H1 (cell line): ENCODE data around the gene NEK11. TPM values are rescaled to one million over a fixed set of nuclear protein-coding genes. Genes with fewer than 3 reads are reported as not detected.

Experiments
- CTCF ChIA-PET: fragments of 300-600 bp; sonication (Branson Sonifier 250); formaldehyde crosslinking; loops from one replicate; lab custom pipeline; 2021; ENCODE audit not compliant: partially characterized antibody; lab: Charles Lee
- POLR2A ChIA-PET: fragments of 300-600 bp; sonication (Branson Sonifier 250); formaldehyde crosslinking; loops from one replicate; lab custom pipeline; 2021; ENCODE audit warnings: inconsistent platforms; ENCODE audit not compliant: partially characterized antibody; lab: Charles Lee
- DNase-seq, 2 experiments: peaks; one replicate each; pipeline versions ENCODE4 v3.0.0 to v3.0.0-alpha.2; 2010 to 2022; ENCODE audit warnings: low spot score in 2 of 2, low read depth in 1 of 2, mixed read lengths in 1 of 2
- FAIRE-seq: peaks from 2 replicates; lab custom pipeline; 2011; peaks lifted over from hg19 to GRCh38; lab: Jason Lieb, UNC
- H2AFZ ChIP-seq: 2 replicates; pipeline ENCODE4 v1.8.1; 2012; ENCODE audit warnings: low read length, inconsistent platforms
- H2AK5ac ChIP-seq: 2 replicates; pipeline ENCODE4 v1.6.1; 2013; ENCODE audit warnings: low read depth, low read length
- H2BK120ac ChIP-seq: replicated peaks from 2 replicates; pipeline ENCODE3; 2013; ENCODE audit warnings: low read depth, low read length, inconsistent platforms
- H2BK12ac ChIP-seq: 2 replicates; pipeline ENCODE4 v1.6.1; 2013; ENCODE audit warnings: low read depth, low read length
- H2BK15ac ChIP-seq: 2 replicates; pipeline ENCODE4 v1.6.1; 2013; ENCODE audit warnings: low read length
- H2BK20ac ChIP-seq: 2 replicates; pipeline ENCODE4 v1.6.1; 2013; ENCODE audit warnings: low read length
- H2BK5ac ChIP-seq: 2 replicates; pipeline ENCODE4 v1.6.1; 2013; ENCODE audit warnings: low read depth, low read length
- H3K14ac ChIP-seq: 2 replicates; pipeline ENCODE4 v1.6.1; 2013; ENCODE audit warnings: inconsistent platforms; ENCODE audit not compliant: insufficient read length
- H3K18ac ChIP-seq: 2 replicates; pipeline ENCODE4 v1.6.1; 2013; ENCODE audit warnings: low read length; ENCODE audit errors: extremely low read depth
- H3K23ac ChIP-seq: 2 replicates; pipeline ENCODE4 v1.6.1; 2013; ENCODE audit warnings: inconsistent platforms; ENCODE audit not compliant: insufficient read length
- H3K23me2 ChIP-seq: 2 replicates; pipeline ENCODE4 v1.6.1; 2013; ENCODE audit warnings: low read depth, low read length
- H3K27ac ChIP-seq: 2 replicates; pipeline ENCODE4 v1.6.1; 2011; ENCODE audit warnings: low read depth, low read length, inconsistent platforms
- H3K27me3 ChIP-seq, 4 experiments: replicated peaks in 1 of 4; 1 replicate in 1 of 4; 2 replicates in 3 of 4; pipeline versions ENCODE4 v1.6.1 to v1.8.1; 2011 to 2013; ENCODE audit warnings: low read length in 3 of 4, mild to moderate bottlenecking in 3 of 4, inconsistent platforms in 2 of 4, mixed read lengths in 2 of 4, moderate library complexity in 1 of 4; ENCODE audit not compliant: control insufficient read depth in 3 of 4, insufficient read depth in 3 of 4; ENCODE audit errors: extremely low read depth in 1 of 4
- H3K36me3 ChIP-seq, 4 experiments: 2 replicates each; pipeline versions ENCODE4 v1.6.1 to v1.8.1; 2011 to 2013; ENCODE audit warnings: mild to moderate bottlenecking in 4 of 4, low read length in 3 of 4, moderate library complexity in 2 of 4, control low read depth in 1 of 4, inconsistent platforms in 1 of 4; ENCODE audit not compliant: insufficient read depth in 4 of 4, control insufficient read depth in 2 of 4
- H3K4ac ChIP-seq: replicated peaks from 2 replicates; pipeline ENCODE3; 2013; ENCODE audit warnings: low read length, low read depth, mixed read lengths, inconsistent platforms; ENCODE audit not compliant: insufficient read length
- H3K4me1 ChIP-seq, 4 experiments: replicated peaks in 1 of 4; 1 replicate in 1 of 4; 2 replicates in 3 of 4; pipeline versions ENCODE4 v1.6.1 to v1.8.1; 2011 to 2013; ENCODE audit warnings: low read length in 3 of 4, inconsistent platforms in 2 of 4, mixed read lengths in 1 of 4; ENCODE audit not compliant: insufficient read depth in 4 of 4, control insufficient read depth in 3 of 4
- H3K4me2 ChIP-seq, 2 experiments: 2 replicates each; pipeline versions ENCODE4 v1.6.1 to v1.8.1; 2011 to 2013; ENCODE audit warnings: low read depth in 2 of 2, low read length in 2 of 2, control low read depth in 1 of 2, inconsistent platforms in 1 of 2, mild to moderate bottlenecking in 1 of 2; ENCODE audit not compliant: insufficient read depth in 1 of 2
- H3K4me3 ChIP-seq, 4 experiments: fragments of 200-600, 300-600 bp in 1 of 4; sonication (generic), shearing (Covaris generic), sonication (Bioruptor Twin) in 1 of 4; 2 replicates each; pipeline versions ENCODE4 v1.5.1 to v1.8.1; 2011 to 2016; ENCODE audit warnings: low read length in 4 of 4, low read depth in 3 of 4, control low read depth in 2 of 4, inconsistent platforms in 2 of 4, mild to moderate bottlenecking in 2 of 4, mixed read lengths in 1 of 4, moderate library complexity in 1 of 4; ENCODE audit not compliant: insufficient read depth in 2 of 4; ENCODE audit errors: extremely low read depth in 1 of 4
- H3K56ac ChIP-seq: replicated peaks from 2 replicates; pipeline ENCODE3; 2013; ENCODE audit warnings: low read depth, mild to moderate bottlenecking, mixed read lengths, low read length, inconsistent platforms; ENCODE audit not compliant: insufficient read length
- H3K79me1 ChIP-seq: 2 replicates; pipeline ENCODE4 v1.6.1; 2013; ENCODE audit warnings: low read depth, low read length, control low read depth
- H3K79me2 ChIP-seq, 2 experiments: 2 replicates each; pipeline versions ENCODE4 v1.6.1 to v1.8.1; 2012 to 2013; ENCODE audit warnings: low read length in 2 of 2, mild to moderate bottlenecking in 2 of 2, inconsistent platforms in 1 of 2; ENCODE audit not compliant: insufficient read depth in 2 of 2, control insufficient read depth in 1 of 2
- H3K9ac ChIP-seq, 4 experiments: replicated peaks in 1 of 4; 1 replicate in 1 of 4; 2 replicates in 3 of 4; pipeline versions ENCODE4 v1.6.1 to v1.8.1; 2011 to 2013; ENCODE audit warnings: low read depth in 3 of 4, low read length in 3 of 4, control low read depth in 2 of 4, mild to moderate bottlenecking in 2 of 4, moderate library complexity in 2 of 4, inconsistent platforms in 1 of 4; ENCODE audit errors: extremely low read depth in 1 of 4
- H3K9me3 ChIP-seq, 2 experiments: 2 replicates each; pipeline versions ENCODE4 v1.6.1 to v1.8.1; 2012 to 2013; ENCODE audit warnings: mild to moderate bottlenecking in 2 of 2, moderate library complexity in 2 of 2, control low read depth in 1 of 2, inconsistent platforms in 1 of 2, low read depth in 1 of 2, low read length in 1 of 2, mixed read lengths in 1 of 2; ENCODE audit not compliant: insufficient read depth in 2 of 2
- H4K20me1 ChIP-seq, 2 experiments: replicated peaks in 1 of 2; 2 replicates each; pipeline versions ENCODE3 to v1.8.1; 2011 to 2013; ENCODE audit warnings: inconsistent platforms in 2 of 2, low read length in 2 of 2, mild to moderate bottlenecking in 1 of 2; ENCODE audit not compliant: insufficient read depth in 2 of 2, control insufficient read depth in 1 of 2
- H4K5ac ChIP-seq: 2 replicates; pipeline ENCODE4 v1.6.1; 2013; ENCODE audit warnings: low read length, low read depth, mixed read lengths, inconsistent platforms; ENCODE audit not compliant: insufficient read length
- H4K8ac ChIP-seq: 2 replicates; pipeline ENCODE4 v1.8.0; 2013; ENCODE audit warnings: mild to moderate bottlenecking, moderate library complexity, low read length, inconsistent platforms; ENCODE audit not compliant: insufficient read depth; ENCODE audit errors: extremely low read depth
- H4K91ac ChIP-seq: replicated peaks from 2 replicates; pipeline ENCODE3; 2013; ENCODE audit warnings: low read length, mixed read lengths, inconsistent platforms; ENCODE audit not compliant: insufficient read length
- ASH2L ChIP-seq: fragments of 200-600, 300-600 bp; sonication (generic); IDR thresholded peaks from one replicate; pipeline ENCODE4 v1.7.1; 2017; ENCODE audit warnings: low read length
- BCL11A ChIP-seq, 2 experiments: IDR thresholded peaks; one replicate each; pipeline ENCODE4 v1.6.1; 2011; ENCODE audit warnings: low read depth in 2 of 2, low read length in 2 of 2, mild to moderate bottlenecking in 2 of 2
- BRCA1 ChIP-seq: IDR thresholded peaks from 2 replicates; pipeline ENCODE4 v1.6.1; 2012; ENCODE audit warnings: low read depth, low read length, improper control_type of control experiment
- EGR1 ChIP-seq: IDR thresholded peaks from 2 replicates; pipeline ENCODE4 v1.6.1; 2011; ENCODE audit warnings: low read depth, low read length, borderline replicate concordance
- POLR2A ChIP-seq, 2 experiments: IDR thresholded peaks; 1 replicate in 1 of 2; 2 replicates in 1 of 2; pipeline ENCODE4 v1.6.1; 2011; ENCODE audit warnings: low read depth in 2 of 2, low read length in 2 of 2, mild to moderate bottlenecking in 2 of 2; ENCODE audit errors: control extremely low read depth in 1 of 2
- POU5F1 ChIP-seq: IDR thresholded peaks from 2 replicates; pipeline ENCODE4 v1.6.1; 2011; ENCODE audit warnings: low read depth, mild to moderate bottlenecking, low read length, moderate library complexity
- RNF2 ChIP-seq: fragments of 200-900, 300-1000 bp; sonication (generic); IDR thresholded peaks from 2 replicates; pipeline ENCODE4 v1.7.1; 2016; ENCODE audit warnings: borderline replicate concordance, low read depth, mild to moderate bottlenecking, antibody characterized with exemption, low read length; ENCODE audit not compliant: poor library complexity, severe bottlenecking; ENCODE audit errors: missing control alignments
- ZNF274 ChIP-seq: IDR thresholded peaks from 2 replicates; pipeline ENCODE4 v1.7.0; 2012; ENCODE audit warnings: low read length, borderline replicate concordance; ENCODE audit errors: extremely low read depth
- WGBS, 2 experiments: shearing (Covaris generic) in 1 of 2; methylation state at CpG; one replicate each; pipeline versions ENCODE4 v1.1.6 to v1.1.7; 2013 to 2015; ENCODE audit warnings: low lambda C conversion rate in 2 of 2, mixed read lengths in 2 of 2, inconsistent platforms in 1 of 2, low coverage in 1 of 2, missing lambda C conversion rate in 1 of 2; ENCODE audit not compliant: insufficient replicate concordance in 2 of 2, insufficient coverage in 1 of 2, insufficient read length in 1 of 2; ENCODE audit errors: extremely low coverage in 1 of 2, missing lambda C conversion rate in 1 of 2; 5-methylcytosine and 5-hydroxymethylcytosine counted together
- polyA plus RNA-seq, 7 experiments: library from polyadenylated mRNA; depleted of rRNA in 3 of 7; stranded (reverse) in 5 of 7; unstranded in 2 of 7; fragments of >200 nt in 5 of 7; fragments of 200-250 nt in 2 of 7; gene quantifications; 1 replicate in 5 of 7; 2 replicates in 1 of 7; 4 replicates in 1 of 7; pipeline versions ENCODE4 v1.2.1 to v1.2.3, GENCODE V29; 2011 to 2013; ENCODE audit warnings: missing spikeins in 2 of 7, mixed read lengths in 2 of 7
- total RNA-seq: library from RNA; stranded (reverse); fragmentation: NEBNext Ultra II Directional; extraction: Animal tissue kit (Norgen Biotek cat#: 25700); gene quantifications from 2 replicates; pipeline ENCODE4 v1.2.1, GENCODE V29; 2021

Gene NEK11
- total and polyA plus RNA-seq, 2 of the 8 experiments (the other 6 are each of a cell fraction or from before 2014, with no cell fraction given): 0.60 TPM; not detected in 1

DNA sequence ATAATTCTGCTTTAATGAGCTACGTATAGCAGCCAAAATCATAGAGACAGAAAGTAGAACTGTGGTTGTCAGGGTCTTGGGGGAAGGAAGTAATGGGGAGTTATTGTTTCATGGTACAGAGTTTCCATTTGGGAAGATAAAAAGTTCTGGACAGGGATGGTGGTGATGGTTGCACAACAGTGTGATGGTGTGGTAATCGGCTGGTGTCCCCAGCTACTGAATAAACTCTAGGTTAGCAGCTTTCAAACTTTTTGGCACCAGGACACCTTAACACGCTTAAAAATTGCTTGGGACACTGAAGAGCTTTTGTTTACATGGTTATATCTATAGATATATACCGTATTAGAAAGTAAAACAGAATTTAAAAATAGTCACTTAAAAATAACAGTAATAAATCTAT is 166.0 kb downstream of the NEK11 start:
- no peak overlapping the region for H3K23ac ChIP-seq
- no peak overlapping the region for H4K8ac ChIP-seq
- no peak overlapping the region for H3K4me2 ChIP-seq
- H2BK5ac ChIP-seq: no peak overlapping the region
- H2BK12ac ChIP-seq: no peak overlapping the region
- no peak overlapping the region for H3K56ac ChIP-seq
- 81% methylated on average over 4 of the region's 4 CpGs; no CpG with 5 or more reads in 1 of the 2 experiments for whole genome bisulfite sequencing, 2 experiments
- no peaks in the 10 kb centered on the region for H3K36me3 ChIP-seq
- no peak overlapping the region for H2BK120ac ChIP-seq
- no peak overlapping the region for H3K18ac ChIP-seq
- H2BK15ac ChIP-seq: no peak overlapping the region
- H4K20me1 ChIP-seq: no peaks in the 10 kb centered on the region
- H3K4me1 ChIP-seq: no peaks in the 10 kb centered on the region
- ChIA-PET POLR2A (no interaction called here), CTCF (no interaction called here)
- H3K27ac ChIP-seq: no peak overlapping the region
- no peak overlapping the region for H3K4me3 ChIP-seq
- no peaks in the 10 kb centered on the region for H3K79me1 ChIP-seq
- no peaks in the 10 kb centered on the region for H3K27me3 ChIP-seq
- FAIRE-seq (no peak), DNase-seq (no peak)
- no peaks in the 10 kb centered on the region for H3K9me3 ChIP-seq
- H3K23me2 ChIP-seq: no peaks in the 10 kb centered on the region
- no peak overlapping the region for H3K4ac ChIP-seq
- H3K9ac ChIP-seq: no peak overlapping the region
- H4K91ac ChIP-seq: no peak overlapping the region
- TF ChIP-seq ZNF274 (no peak), POU5F1 (no peak), EGR1 (no peak), RNF2 (no peak), BRCA1 (no peak), ASH2L (no peak), POLR2A (IDR thresholded peaks at IDR 0.05; ENCODE audit: control extremely low read depth in 1 of 2, low read depth in 2 of 2, low read length in 2 of 2) (no peak), BCL11A (IDR thresholded peaks at IDR 0.05; ENCODE audit: low read depth in 2 of 2, low read length in 2 of 2) (no peak)
- H2BK20ac ChIP-seq: no peak overlapping the region
- H2AK5ac ChIP-seq: no peak overlapping the region
- no peaks in the 10 kb centered on the region for H3K79me2 ChIP-seq
- H3K14ac ChIP-seq: no peak overlapping the region
- H2AFZ ChIP-seq: no peak overlapping the region
- no peak overlapping the region for H4K5ac ChIP-seq
